Epithelial cell of esophagus (primary cell): ENCODE data around the gene KLRC4.
A peak's percentile ranks its signal among the peaks of the same experiment; 100 is the strongest.
"Not testable (repeated sequence)": the region's sequence is repeated elsewhere in the genome, so short reads cannot be mapped to it uniquely, and the experiment has no call there.

Experiments
- DNase-seq: peaks from one replicate; pipeline ENCODE4 v3.0.0; 2010; ENCODE audit warnings: low read depth
- H3K4me3 ChIP-seq: 2 replicates; pipeline ENCODE4 v1.5.1; 2011; ENCODE audit warnings: mild to moderate bottlenecking, low read length, control low read depth
- TF ChIP-seq, protein P1 (sequence below): IDR thresholded peaks from 2 replicates; pipeline ENCODE4 v1.5.1; 2011; ENCODE audit warnings: low read depth, mild to moderate bottlenecking, low read length, control low read depth, inconsistent platforms; ENCODE audit not compliant: insufficient read depth; ENCODE audit errors: missing control alignments

KLRC4 gene

GRCh38 chr12:10374624-10375018, 34.9 kb downstream of the KLRC4 start:
- DNase-seq, result no peak
- TF ChIP-seq, protein P1, sequence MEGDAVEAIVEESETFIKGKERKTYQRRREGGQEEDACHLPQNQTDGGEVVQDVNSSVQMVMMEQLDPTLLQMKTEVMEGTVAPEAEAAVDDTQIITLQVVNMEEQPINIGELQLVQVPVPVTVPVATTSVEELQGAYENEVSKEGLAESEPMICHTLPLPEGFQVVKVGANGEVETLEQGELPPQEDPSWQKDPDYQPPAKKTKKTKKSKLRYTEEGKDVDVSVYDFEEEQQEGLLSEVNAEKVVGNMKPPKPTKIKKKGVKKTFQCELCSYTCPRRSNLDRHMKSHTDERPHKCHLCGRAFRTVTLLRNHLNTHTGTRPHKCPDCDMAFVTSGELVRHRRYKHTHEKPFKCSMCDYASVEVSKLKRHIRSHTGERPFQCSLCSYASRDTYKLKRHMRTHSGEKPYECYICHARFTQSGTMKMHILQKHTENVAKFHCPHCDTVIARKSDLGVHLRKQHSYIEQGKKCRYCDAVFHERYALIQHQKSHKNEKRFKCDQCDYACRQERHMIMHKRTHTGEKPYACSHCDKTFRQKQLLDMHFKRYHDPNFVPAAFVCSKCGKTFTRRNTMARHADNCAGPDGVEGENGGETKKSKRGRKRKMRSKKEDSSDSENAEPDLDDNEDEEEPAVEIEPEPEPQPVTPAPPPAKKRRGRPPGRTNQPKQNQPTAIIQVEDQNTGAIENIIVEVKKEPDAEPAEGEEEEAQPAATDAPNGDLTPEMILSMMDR, result no peak
- no peak overlapping the region for H3K4me3 ChIP-seq

DNA sequence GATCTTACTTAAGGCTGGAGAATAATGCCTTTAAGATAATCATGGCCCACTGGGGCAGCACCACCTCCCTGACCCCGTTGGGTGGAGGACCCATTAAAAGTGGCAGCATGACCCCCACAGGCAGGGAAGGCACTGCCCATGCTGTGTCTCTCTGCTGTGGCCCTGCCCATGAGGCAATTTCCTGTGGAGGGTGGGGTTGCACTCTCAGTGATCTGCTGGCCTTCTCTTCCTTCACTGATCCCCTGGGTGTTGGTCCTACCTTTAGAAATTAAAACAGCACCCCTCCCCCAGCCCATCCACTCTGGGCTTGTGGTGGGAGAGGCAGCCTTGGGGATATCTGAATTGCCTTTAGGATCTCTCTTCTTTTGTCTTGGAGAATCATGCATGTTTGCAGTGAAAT, 37.0 kb downstream of the KLRC4 start:
- DNase-seq, result no peak
- no peak overlapping the region for H3K4me3 ChIP-seq
- TF ChIP-seq, protein P1, result no peak

- DNase-seq, H3K4me3 ChIP-seq: not testable (repeated sequence)
Observed at GRCh38 chr12:10371893-10372535, 37.5 kb downstream of the KLRC4 start.

- no peak for DNase-seq
- TF ChIP-seq, protein P1, result no peak
- H3K4me3 ChIP-seq, result no peak overlapping the region
Observed at GRCh38 chr12:10369557-10370415, 39.8 kb downstream of the KLRC4 start.

GRCh38 chr12:10368206-10369171, 41.1 kb downstream of the KLRC4 start:
- TF ChIP-seq, protein P1, result no peak
- DNase-seq, result no peak
- H3K4me3 ChIP-seq, result no peak overlapping the region

DNA sequence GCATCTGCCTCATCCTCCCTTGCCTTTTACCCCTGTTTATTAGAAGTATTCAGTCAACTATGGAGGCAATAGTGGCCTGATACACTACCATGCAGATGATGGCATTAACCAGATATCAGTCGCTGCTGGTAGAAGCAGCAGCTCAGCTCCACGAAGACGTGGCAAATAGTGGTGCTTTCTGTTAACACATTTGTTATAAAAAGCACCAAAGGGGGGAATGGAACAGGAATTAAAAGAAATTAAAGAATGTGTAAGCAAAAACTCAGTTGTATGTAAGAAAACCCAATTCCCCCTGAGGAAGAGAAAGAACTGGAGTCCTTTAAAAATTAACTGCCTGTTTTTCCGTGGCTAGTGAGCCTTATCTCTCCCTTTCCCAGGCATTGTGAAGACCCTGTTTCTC, 41.8 kb downstream of the KLRC4 start:
- DNase-seq, H3K4me3 ChIP-seq: not testable (repeated sequence)

GRCh38 chr12:10366875-10367274, 42.7 kb downstream of the KLRC4 start:
- TF ChIP-seq, protein P1, result peak; percentile 35
- peak; percentile 37 for DNase-seq

More at GRCh38 chr12:10366875-10367274, 42.7 kb downstream of the KLRC4 start:
- no peak overlapping the region for H3K4me3 ChIP-seq
